Type B pancreatic cell (in vitro differentiated cells): ENCODE measurements around the gene CSTF3. TPM values are rescaled to one million over a fixed set of nuclear protein-coding genes. Genes with fewer than 3 reads are reported as not detected.

ENCODE experiments used
- DNase-seq: peaks from one replicate; pipeline ENCODE4 v3.0.0; 2021; ENCODE audit warnings: mixed read lengths; ENCODE audit not compliant: unreplicated experiment; ENCODE audit errors: extremely low spot score
- H3K27ac Mint-ChIP-seq: 2 replicates; pipeline ENCODE4 v1.8.0; 2021; ENCODE audit warnings: mild to moderate bottlenecking, mixed read lengths
- H3K27me3 Mint-ChIP-seq: 2 replicates; pipeline ENCODE4 v1.8.0; 2021; ENCODE audit warnings: mixed read lengths
- H3K36me3 Mint-ChIP-seq: 2 replicates; pipeline ENCODE4 v1.8.0; 2021; ENCODE audit warnings: mixed read lengths
- H3K4me1 Mint-ChIP-seq: one replicate; pipeline ENCODE4 v1.8.0; 2021; ENCODE audit warnings: mixed read lengths; ENCODE audit not compliant: unreplicated experiment
- H3K4me3 Mint-ChIP-seq: 2 replicates; pipeline ENCODE4 v1.8.0; 2021; ENCODE audit warnings: mild to moderate bottlenecking, mixed read lengths
- H3K9me3 Mint-ChIP-seq: 2 replicates; pipeline ENCODE4 v1.8.0; 2021; ENCODE audit warnings: mixed read lengths
- CTCF ChIP-seq: fragments of 200-600 bp; sonication (generic); conservative IDR thresholded peaks from 2 replicates; pipeline ENCODE4 v1.5.0; 2021; ENCODE audit warnings: antibody characterized with exemption, mild to moderate bottlenecking
- total RNA-seq: library from RNA; stranded (reverse); gene quantifications from 2 replicates; pipeline ENCODE4 v1.2.1, GENCODE V29; 2021; ENCODE audit warnings: low replicate concordance

CSTF3 gene
- total RNA-seq, 1 donor from 2014 or later, result 49.4 TPM

DNA sequence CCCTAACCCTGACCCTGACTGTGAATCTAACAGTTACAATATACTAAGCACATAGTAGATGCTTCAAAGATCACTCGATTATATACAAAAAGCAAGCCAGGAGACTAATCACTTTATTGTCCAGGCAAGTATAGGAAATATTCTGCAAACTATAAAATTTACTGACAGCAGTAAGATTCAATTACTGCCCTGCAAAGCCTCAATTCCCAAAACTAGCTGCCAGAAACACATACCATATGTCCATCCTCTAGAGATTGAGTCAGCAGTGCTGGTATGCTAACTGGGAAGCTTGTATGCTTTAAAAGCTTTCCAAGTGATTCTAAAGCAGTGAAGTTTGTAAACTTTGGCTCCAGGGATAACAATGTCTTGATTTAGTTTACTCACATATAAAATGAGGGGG, 26.1 kb downstream of the CSTF3 start:
- Mint-ChIP-seq H3K4me3 (no peak overlapping the region), H3K27me3 (no peaks in the 10 kb centered on the region)
- no peak for DNase-seq

GRCh38 chr11:33134276-33134675, 27.0 kb downstream of the CSTF3 start:
- H3K27ac Mint-ChIP-seq, result no peak overlapping the region
- no peak for TF ChIP-seq CTCF
- H3K36me3 Mint-ChIP-seq, result no peaks in the 10 kb centered on the region
- no peaks in the 10 kb centered on the region for H3K9me3 Mint-ChIP-seq
- H3K4me3 Mint-ChIP-seq, result no peak overlapping the region
- no peaks in the 10 kb centered on the region for H3K27me3 Mint-ChIP-seq
- DNase-seq, result no peak
- H3K4me1 Mint-ChIP-seq, result peaks cover 8% of the 10 kb centered on the region

More for the DNA sequence above, 26.1 kb downstream of the CSTF3 start:
- H3K4me1 Mint-ChIP-seq, result peaks cover 8% of the 10 kb centered on the region
- H3K27ac Mint-ChIP-seq, result no peak overlapping the region
- peaks cover 3% of the 10 kb centered on the region for H3K36me3 Mint-ChIP-seq
- TF ChIP-seq CTCF, result no peak
- no peaks in the 10 kb centered on the region for H3K9me3 Mint-ChIP-seq

- H3K27ac Mint-ChIP-seq, result no peak overlapping the region
- no peaks in the 10 kb centered on the region for H3K36me3 Mint-ChIP-seq
- peaks cover 8% of the 10 kb centered on the region for H3K4me1 Mint-ChIP-seq
- H3K27me3 Mint-ChIP-seq, result no peaks in the 10 kb centered on the region
- H3K9me3 Mint-ChIP-seq, result no peaks in the 10 kb centered on the region
- no peak for TF ChIP-seq CTCF
- DNase-seq, result no peak
- H3K4me3 Mint-ChIP-seq, result no peak overlapping the region
These were observed 27.5 kb downstream of the CSTF3 start for GRCh38 chr11:33133761-33134160.

GRCh38 chr11:33132510-33132909, 28.8 kb downstream of the CSTF3 start:
- H3K4me1 Mint-ChIP-seq, result peaks cover 8% of the 10 kb centered on the region
- H3K4me3 Mint-ChIP-seq, result no peak overlapping the region
- no peaks in the 10 kb centered on the region for H3K9me3 Mint-ChIP-seq
- no peak for DNase-seq
- no peak for TF ChIP-seq CTCF
- no peak overlapping the region for H3K27ac Mint-ChIP-seq
- H3K36me3 Mint-ChIP-seq, result no peaks in the 10 kb centered on the region
- H3K27me3 Mint-ChIP-seq, result no peaks in the 10 kb centered on the region

DNA sequence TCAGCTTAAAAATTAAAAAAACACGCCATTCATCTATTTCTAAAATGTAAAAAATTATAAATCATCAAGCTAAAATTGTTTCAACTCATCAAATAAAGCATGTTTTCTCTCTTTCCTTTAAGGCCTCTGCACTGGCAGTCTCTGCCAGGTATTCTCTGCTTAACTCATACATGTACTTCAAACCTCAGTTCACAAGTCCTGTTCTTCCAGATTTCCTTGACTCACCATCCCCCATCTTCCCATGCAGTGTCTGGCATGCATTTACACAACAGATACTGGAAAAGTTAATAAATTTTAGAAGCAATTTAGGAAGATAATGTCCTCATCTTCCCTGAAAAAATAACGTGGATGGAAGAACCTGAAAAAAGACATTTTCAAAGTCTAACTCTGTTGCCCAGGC, 32.5 kb downstream of the CSTF3 start:
- Mint-ChIP-seq H3K36me3 (peaks cover 4% of the 10 kb centered on the region), H3K4me3 (no peak overlapping the region), H3K27ac (no peak overlapping the region), H3K4me1 (no peaks in the 10 kb centered on the region), H3K27me3 (no peaks in the 10 kb centered on the region), H3K9me3 (no peaks in the 10 kb centered on the region)
- no peak for TF ChIP-seq CTCF
- DNase-seq, result no peak

DNA sequence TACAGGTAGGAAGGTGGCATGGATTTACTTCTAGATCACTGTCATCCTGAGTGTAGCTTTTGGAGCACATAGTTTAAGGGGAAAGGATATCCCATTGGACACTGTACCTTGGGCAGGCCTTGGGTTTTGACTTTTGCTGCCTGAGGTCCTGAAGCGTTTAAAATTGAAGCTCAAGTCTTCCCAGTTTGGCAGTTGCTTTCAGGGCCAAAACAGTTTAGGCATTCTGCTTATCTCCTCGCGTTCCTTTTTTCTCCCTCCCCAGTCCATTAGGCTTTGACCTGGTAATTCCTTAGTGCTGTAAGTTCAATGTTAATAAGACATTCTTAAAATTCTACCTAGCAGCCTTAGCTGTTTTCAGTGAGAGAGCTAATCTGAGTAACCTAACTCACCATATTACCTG, 35.7 kb downstream of the CSTF3 start:
- no peak for TF ChIP-seq CTCF
- Mint-ChIP-seq H3K27ac (no peak overlapping the region), H3K27me3 (no peaks in the 10 kb centered on the region), H3K4me3 (no peak overlapping the region), H3K4me1 (no peaks in the 10 kb centered on the region), H3K36me3 (peaks cover 4% of the 10 kb centered on the region), H3K9me3 (no peaks in the 10 kb centered on the region)
- DNase-seq, result no peak
